HepG2 (cell line): ENCODE results near the gene DAB1. TPM values are rescaled to one million over a fixed set of nuclear protein-coding genes. Genes with fewer than 3 reads are reported as not detected.

Experiments used
- ARNT ChIP-seq: fragments of 450-650 bp; IDR thresholded peaks from 2 replicates; pipeline ENCODE4 v1.6.1; 2017
- ATF1 ChIP-seq: IDR thresholded peaks from 2 replicates; pipeline ENCODE4 v1.6.1; 2016; ENCODE audit warnings: mild to moderate bottlenecking, control low read depth
- FOXP4 ChIP-seq: sonication (generic); formaldehyde crosslinking; IDR thresholded peaks from 2 replicates; pipeline ENCODE4 v1.4.0; 2020; ENCODE audit warnings: missing genetic modification reagents
- HES4 ChIP-seq: sonication (generic); formaldehyde crosslinking; IDR thresholded peaks from 2 replicates; pipeline ENCODE4 v1.9.0; 2021; ENCODE audit warnings: mild to moderate bottlenecking, missing genetic modification reagents, borderline replicate concordance
- HIVEP1 ChIP-seq: sonication (generic); formaldehyde crosslinking; IDR thresholded peaks from 2 replicates; pipeline ENCODE4 v1.4.0; 2020; ENCODE audit warnings: mild to moderate bottlenecking, missing genetic modification reagents
- KLF9 ChIP-seq: IDR thresholded peaks from 2 replicates; pipeline ENCODE4 v1.6.1; 2016; ENCODE audit warnings: low read depth
- MYC ChIP-seq: sonication (generic); formaldehyde crosslinking; IDR thresholded peaks from 2 replicates; pipeline ENCODE4 v1.9.0; 2021; ENCODE audit warnings: missing genetic modification reagents, borderline replicate concordance
- NR3C1 ChIP-seq: sonication (generic); formaldehyde crosslinking; IDR thresholded peaks from 2 replicates; pipeline ENCODE4 v1.4.0; 2020; ENCODE audit warnings: missing genetic modification reagents
- PHF20 ChIP-seq: sonication (generic); formaldehyde crosslinking; IDR thresholded peaks from 2 replicates; pipeline ENCODE4 v1.5.0; 2020; ENCODE audit warnings: mild to moderate bottlenecking, missing genetic modification reagents
- REXO4 ChIP-seq: sonication (generic); formaldehyde crosslinking; IDR thresholded peaks from 2 replicates; pipeline ENCODE4 v1.8.0; 2022; ENCODE audit warnings: missing genetic modification reagents, mild to moderate bottlenecking, borderline replicate concordance
- RORA ChIP-seq: sonication (generic); formaldehyde crosslinking; IDR thresholded peaks from 2 replicates; pipeline ENCODE4 v1.5.0; 2020; ENCODE audit warnings: mild to moderate bottlenecking, missing genetic modification reagents, moderate library complexity
- SOX13 ChIP-seq, 3 experiments: fragments of 450-650 bp in 1 of 3; sonication (generic) in 1 of 3; formaldehyde crosslinking in 1 of 3; IDR thresholded peaks in 2 of 3; conservative IDR thresholded peaks in 1 of 3; 2 replicates each; pipeline versions ENCODE4 v1.5.0 to v1.6.1; 2016 to 2020; ENCODE audit warnings: antibody characterized with exemption in 1 of 3, mild to moderate bottlenecking in 1 of 3, missing compliant biosample characterization in 1 of 3, missing genetic modification reagents in 1 of 3, moderate library complexity in 1 of 3
- TAF15 ChIP-seq: fragments of 200-400 bp; formaldehyde crosslinking; IDR thresholded peaks from one replicate; pipeline ENCODE4 v1.6.1; 2018; ENCODE audit warnings: mild to moderate bottlenecking, low read depth, low read length; ENCODE audit not compliant: poor library complexity, severe bottlenecking
- THAP8 ChIP-seq: sonication (generic); formaldehyde crosslinking; IDR thresholded peaks from 2 replicates; pipeline ENCODE4 v1.5.1; 2020; ENCODE audit warnings: missing genetic modification reagents, mild to moderate bottlenecking, borderline replicate concordance
- ZC3H4 ChIP-seq: sonication (generic); formaldehyde crosslinking; IDR thresholded peaks from 2 replicates; pipeline ENCODE4 v1.4.0; 2020; ENCODE audit warnings: missing genetic modification reagents, borderline replicate concordance
- ZNF512B ChIP-seq: sonication (generic); formaldehyde crosslinking; IDR thresholded peaks from 2 replicates; pipeline ENCODE4 v1.5.1; 2020; ENCODE audit warnings: missing genetic modification reagents, mild to moderate bottlenecking, borderline replicate concordance
- ZNF597 ChIP-seq: sonication (generic); formaldehyde crosslinking; IDR thresholded peaks from 2 replicates; pipeline ENCODE4 v1.5.0; 2020; ENCODE audit warnings: missing genetic modification reagents
- ZNF615 ChIP-seq: sonication (generic); formaldehyde crosslinking; IDR thresholded peaks from 2 replicates; pipeline ENCODE4 v1.5.0; 2020; ENCODE audit warnings: mild to moderate bottlenecking, missing genetic modification reagents, borderline replicate concordance
- ZNF619 ChIP-seq: sonication (generic); formaldehyde crosslinking; IDR thresholded peaks from 2 replicates; pipeline ENCODE4 v1.4.0; 2020; ENCODE audit warnings: mild to moderate bottlenecking, missing genetic modification reagents
- ZNF678 ChIP-seq: sonication (generic); formaldehyde crosslinking; IDR thresholded peaks from 2 replicates; pipeline ENCODE4 v1.4.0; 2020; ENCODE audit warnings: mild to moderate bottlenecking, missing genetic modification reagents
- ZNF747 ChIP-seq: sonication (generic); formaldehyde crosslinking; IDR thresholded peaks from 2 replicates; pipeline ENCODE4 v1.8.1; 2023; ENCODE audit warnings: missing genetic modification reagents, mild to moderate bottlenecking, borderline replicate concordance
- ZNF781 ChIP-seq: sonication (generic); formaldehyde crosslinking; IDR thresholded peaks from 2 replicates; pipeline ENCODE4 v1.5.1; 2020; ENCODE audit warnings: borderline replicate concordance, mild to moderate bottlenecking, missing genetic modification reagents; ENCODE audit errors: not compliant biosample characterization
- polyA plus RNA-seq, 8 experiments: library from polyadenylated mRNA; depleted of rRNA in 3 of 8; stranded (reverse) in 7 of 8; unstranded in 1 of 8; fragments of >200 nt; fragmentation: Illumina TruSeq in 4 of 8; extraction: Trizol in 4 of 8; gene quantifications; 2 replicates each; pipeline versions ENCODE4 v1.2.1 to v1.2.3, GENCODE V29; 2011 to 2016; ENCODE audit warnings: low read depth in 4 of 8, missing spikeins in 1 of 8, mixed read lengths in 1 of 8; ENCODE audit not compliant: insufficient read depth in 1 of 8
- total RNA-seq, 5 experiments: library from RNA; depleted of rRNA; stranded (reverse); fragments of >200 nt; fragmentation: Illumina TruSeq; extraction: Trizol; gene quantifications; 2 replicates each; pipeline ENCODE4 v1.2.3, GENCODE V29; 2016; ENCODE audit warnings: low read depth in 1 of 5

The DAB1 gene
- total and polyA plus RNA-seq, 2 of the 13 experiments (the other 11 are each of a cell fraction or from before 2014, with no cell fraction given): 0.04 to 0.13 TPM

GRCh38 chr1:56967900-56968832 is 455.7 kb downstream of the DAB1 start (continued):
- TF ChIP-seq ZNF781 (CRISPR knock-in tag): no peak
- TF ChIP-seq SOX13 (IDR thresholded peaks at IDR 0.05): no peak
- peak in 1 of 2 experiments; percentile 37; a peak in 1 of 4 replicates for TF ChIP-seq SOX13 (CRISPR knock-in tag; conservative IDR thresholded peaks at IDR 0.05 in 1 of 2, IDR thresholded peaks at IDR 0.05 in 1 of 2)
- no peak for TF ChIP-seq ZC3H4
- TF ChIP-seq ATF1 (CRISPR knock-in tag): no peak
- no peak for TF ChIP-seq KLF9 (CRISPR knock-in tag)
- TF ChIP-seq ZNF512B: no peak
- TF ChIP-seq ZNF678: no peak
- TF ChIP-seq HES4 (CRISPR knock-in tag): no peak
- no peak for TF ChIP-seq REXO4 (CRISPR knock-in tag)
- no peak for TF ChIP-seq RORA
- no peak for TF ChIP-seq NR3C1 (CRISPR knock-in tag)
- no peak for TF ChIP-seq THAP8 (CRISPR knock-in tag)
- TF ChIP-seq ZNF597 (CRISPR knock-in tag): no peak
- no peak for TF ChIP-seq HIVEP1 (CRISPR knock-in tag)
- TF ChIP-seq FOXP4: 0 out of 2 replicates have a peak, but pooled peaks have one; percentile 40
- no peak; the same call in 1 of the 2 replicates for TF ChIP-seq ZNF619
- no peak for TF ChIP-seq MYC (CRISPR knock-in tag)
- TF ChIP-seq ZNF747 (CRISPR knock-in tag): no peak
- TF ChIP-seq ARNT: no peak
- no peak for TF ChIP-seq TAF15
- TF ChIP-seq PHF20 (CRISPR knock-in tag): no peak
- no peak for TF ChIP-seq ZNF615 (CRISPR knock-in tag)
